GM21381 (cell line): ENCODE results near the gene SYTL3.
"Not testable (repeated sequence)": the region's sequence is repeated elsewhere in the genome, so short reads cannot be mapped to it uniquely, and the experiment has no call there.

Experiments
- ATAC-seq: cut with Tn5 transposase; IDR thresholded peaks from one replicate; pipeline ENCODE4 v1.9.1; 2021; ENCODE audit warnings: mild to moderate bottlenecking, moderate library complexity; ENCODE audit not compliant: unreplicated experiment

Gene SYTL3

GRCh38 chr6:158686791-158687381 lies 37.0 kb downstream of the SYTL3 start:
- peak; percentile 69 for ATAC-seq

- no peak for ATAC-seq
These were observed 37.7 kb downstream of the SYTL3 start for GRCh38 chr6:158687506-158687905.

GRCh38 chr6:158688860-158689259 lies 39.0 kb downstream of the SYTL3 start:
- ATAC-seq: no peak

DNA sequence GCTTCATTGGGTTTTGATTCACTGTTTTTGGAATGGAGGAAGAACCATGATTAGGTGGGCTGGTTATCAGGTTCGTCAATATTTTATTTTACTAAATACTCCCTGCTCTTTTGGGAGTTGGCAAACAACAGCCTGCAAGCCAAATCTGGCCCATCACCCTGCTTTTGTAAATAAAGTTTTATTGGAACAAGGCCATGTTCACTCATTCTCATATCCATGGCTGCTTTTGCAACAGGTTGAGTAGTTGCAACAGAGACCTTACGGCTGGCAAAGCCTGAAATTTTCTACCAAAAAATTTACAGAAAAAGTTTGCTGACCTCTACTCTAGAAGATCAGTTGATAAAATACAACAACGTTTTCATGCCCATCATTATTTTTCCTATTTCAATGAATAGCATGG lies 45.1 kb downstream of the SYTL3 start:
- ATAC-seq: no peak

DNA sequence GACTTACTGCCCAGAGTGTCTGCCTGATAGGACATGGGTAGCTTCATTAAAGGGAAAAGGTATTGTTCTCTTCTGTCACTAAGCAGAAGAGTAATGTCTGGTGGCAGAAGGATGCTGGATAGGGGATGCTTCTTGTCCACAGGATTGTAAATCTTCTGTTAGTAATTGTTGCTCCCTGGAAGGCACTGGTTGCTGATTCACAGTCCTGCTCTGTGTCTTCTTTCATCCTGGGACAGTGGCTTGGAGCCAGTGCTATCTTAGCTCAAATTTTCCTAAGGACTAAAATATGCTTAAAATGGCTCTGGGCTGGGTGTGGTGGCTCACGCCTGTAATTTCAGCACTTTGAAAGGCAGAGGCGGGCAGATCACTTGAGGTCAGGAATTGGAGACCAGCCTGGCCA lies 48.0 kb downstream of the SYTL3 start:
- ATAC-seq: no peak

- ATAC-seq: no peak
These were observed 49.1 kb downstream of the SYTL3 start for GRCh38 chr6:158698931-158699330.

DNA sequence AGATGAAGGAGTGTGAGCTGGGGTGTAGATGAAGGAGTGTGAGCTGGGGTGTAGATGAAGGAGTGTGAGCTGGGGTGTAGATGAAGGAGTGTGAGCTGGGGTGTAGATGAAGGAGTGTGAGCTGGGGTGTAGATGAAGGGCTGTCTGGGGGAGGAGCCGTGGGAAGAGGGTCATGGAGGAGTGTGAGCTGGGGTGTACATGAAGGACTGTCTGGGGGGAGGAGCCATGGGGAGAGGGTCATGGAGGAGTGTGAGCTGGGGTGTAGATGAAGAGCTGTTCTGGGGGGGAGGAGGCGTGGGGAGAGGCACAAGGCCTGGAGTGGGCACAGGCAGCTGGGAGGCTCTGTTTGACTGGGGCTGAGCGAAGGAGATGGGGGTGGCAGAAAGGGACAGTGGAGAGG lies 51.4 kb downstream of the SYTL3 start:
- not testable (repeated sequence) for ATAC-seq

GRCh38 chr6:158703111-158703836 lies 53.4 kb downstream of the SYTL3 start:
- ATAC-seq: no peak

- peak; percentile 98 for ATAC-seq
These were observed 54.3 kb downstream of the SYTL3 start for GRCh38 chr6:158703837-158704822.

- ATAC-seq: no peak
These were observed 55.7 kb downstream of the SYTL3 start for GRCh38 chr6:158705386-158706126.

- ATAC-seq: no peak
These were observed 56.6 kb downstream of the SYTL3 start for GRCh38 chr6:158706369-158706982.

DNA sequence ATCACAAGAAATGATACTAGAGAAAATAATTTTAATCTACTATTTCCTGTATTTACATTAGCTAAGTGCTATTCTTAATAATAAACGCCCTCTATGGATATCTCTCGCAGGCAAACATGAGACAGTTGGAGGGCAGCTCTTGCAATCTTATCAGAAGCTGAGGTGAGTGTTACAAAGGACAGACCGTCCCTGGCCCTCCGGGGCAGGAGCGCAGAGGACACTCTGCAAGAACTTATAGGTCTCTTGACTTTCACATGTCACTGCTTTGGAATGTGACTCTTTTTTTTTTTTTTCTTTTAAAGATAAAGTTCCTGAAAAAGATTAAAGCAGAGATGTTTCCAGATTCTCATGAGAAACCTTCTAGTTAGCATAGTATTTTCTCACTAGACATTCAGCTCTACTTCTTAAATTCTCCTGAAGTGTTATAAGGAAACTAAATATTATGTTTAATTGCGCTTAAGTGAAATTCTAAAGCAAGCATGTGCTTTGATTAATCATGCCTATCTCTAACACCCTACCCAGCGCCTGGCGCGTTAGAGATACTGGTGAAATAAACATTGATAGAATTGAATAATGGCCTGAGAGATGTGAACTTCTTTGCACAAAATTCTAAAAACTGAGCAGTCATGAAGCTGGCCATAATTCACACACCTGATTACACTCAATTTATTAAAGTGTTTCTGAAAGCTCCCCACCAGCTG lies 57.4 kb downstream of the SYTL3 start:
- ATAC-seq: no peak

DNA sequence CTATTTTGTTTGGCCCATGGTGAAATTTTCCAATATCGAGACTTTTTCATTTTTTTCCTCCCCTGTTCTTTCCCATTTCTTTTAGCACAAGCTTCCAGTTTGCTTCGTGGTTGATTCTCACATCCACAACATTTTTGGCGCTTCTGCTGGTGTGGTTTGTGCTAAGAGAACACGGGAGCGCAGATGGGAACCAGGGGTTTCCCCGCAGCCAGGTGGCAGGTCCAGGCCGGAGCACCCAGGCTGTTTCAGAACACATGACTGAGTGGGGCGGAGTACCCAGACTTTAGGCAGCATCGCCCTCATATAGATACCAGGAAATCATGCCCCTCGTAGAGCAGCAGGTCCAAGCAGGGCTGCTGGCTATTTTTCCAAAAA lies 58.0 kb downstream of the SYTL3 start:
- ATAC-seq: no peak

- ATAC-seq: no peak
These were observed 58.4 kb downstream of the SYTL3 start for GRCh38 chr6:158708239-158708638.

- no peak for ATAC-seq
These were observed 60.0 kb downstream of the SYTL3 start for GRCh38 chr6:158709809-158710208.

DNA sequence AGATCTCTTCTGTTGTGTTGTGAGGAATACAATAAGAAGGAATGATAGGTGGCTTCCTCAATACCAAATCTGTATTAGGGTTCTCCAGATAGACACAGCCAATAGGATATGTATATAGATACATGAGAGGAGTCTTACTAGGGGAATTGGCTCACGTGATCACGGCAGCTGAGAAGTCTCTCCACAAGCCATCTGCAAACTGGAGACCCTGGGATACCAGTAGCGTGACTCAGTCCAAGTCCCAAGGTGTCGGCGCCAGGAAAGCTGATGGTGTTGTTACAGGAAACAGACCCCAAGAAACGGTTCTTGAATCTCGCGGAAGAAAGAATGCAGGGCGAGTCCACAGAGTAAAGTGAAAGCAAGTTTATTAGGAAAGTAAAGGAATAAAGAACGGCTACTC lies 61.4 kb downstream of the SYTL3 start:
- no peak for ATAC-seq

GRCh38 chr6:158713469-158713868 lies 63.6 kb downstream of the SYTL3 start:
- ATAC-seq: no peak

GRCh38 chr6:158714706-158715105 lies 64.9 kb downstream of the SYTL3 start:
- ATAC-seq: no peak

GRCh38 chr6:158715330-158716311 lies 65.8 kb downstream of the SYTL3 start:
- peak; percentile 51 for ATAC-seq
